ENCODE measurements around the gene HSD17B11. TPM values are rescaled to one million over a fixed set of nuclear protein-coding genes. Genes with fewer than 3 reads are reported as not detected.

Gene HSD17B11
- total RNA-seq, 1 donor from 2014 or later, result 10.3 TPM

GRCh38 chr4:87339440-87339839 lies 51.5 kb downstream of the HSD17B11 start:
- Mint-ChIP-seq H3K36me3 (ENCODE audit: low read depth) (peaks cover 10% of the 10 kb centered on the region), H3K9me3 (ENCODE audit: low read depth) (peaks cover 6% of the 10 kb centered on the region), H3K4me3 (ENCODE audit: unreplicated experiment) (no peak overlapping the region), H3K27me3 (ENCODE audit: low read depth) (no peaks in the 10 kb centered on the region), H3K4me1 (ENCODE audit: low read depth) (no peaks in the 10 kb centered on the region), H3K27ac (ENCODE audit: unreplicated experiment) (no peak overlapping the region)
- DNase-seq (ENCODE audit: low spot score), result no peak
- TF ChIP-seq, protein P1, sequence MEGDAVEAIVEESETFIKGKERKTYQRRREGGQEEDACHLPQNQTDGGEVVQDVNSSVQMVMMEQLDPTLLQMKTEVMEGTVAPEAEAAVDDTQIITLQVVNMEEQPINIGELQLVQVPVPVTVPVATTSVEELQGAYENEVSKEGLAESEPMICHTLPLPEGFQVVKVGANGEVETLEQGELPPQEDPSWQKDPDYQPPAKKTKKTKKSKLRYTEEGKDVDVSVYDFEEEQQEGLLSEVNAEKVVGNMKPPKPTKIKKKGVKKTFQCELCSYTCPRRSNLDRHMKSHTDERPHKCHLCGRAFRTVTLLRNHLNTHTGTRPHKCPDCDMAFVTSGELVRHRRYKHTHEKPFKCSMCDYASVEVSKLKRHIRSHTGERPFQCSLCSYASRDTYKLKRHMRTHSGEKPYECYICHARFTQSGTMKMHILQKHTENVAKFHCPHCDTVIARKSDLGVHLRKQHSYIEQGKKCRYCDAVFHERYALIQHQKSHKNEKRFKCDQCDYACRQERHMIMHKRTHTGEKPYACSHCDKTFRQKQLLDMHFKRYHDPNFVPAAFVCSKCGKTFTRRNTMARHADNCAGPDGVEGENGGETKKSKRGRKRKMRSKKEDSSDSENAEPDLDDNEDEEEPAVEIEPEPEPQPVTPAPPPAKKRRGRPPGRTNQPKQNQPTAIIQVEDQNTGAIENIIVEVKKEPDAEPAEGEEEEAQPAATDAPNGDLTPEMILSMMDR (IDR thresholded peaks at IDR 0.05), result no peak

DNA sequence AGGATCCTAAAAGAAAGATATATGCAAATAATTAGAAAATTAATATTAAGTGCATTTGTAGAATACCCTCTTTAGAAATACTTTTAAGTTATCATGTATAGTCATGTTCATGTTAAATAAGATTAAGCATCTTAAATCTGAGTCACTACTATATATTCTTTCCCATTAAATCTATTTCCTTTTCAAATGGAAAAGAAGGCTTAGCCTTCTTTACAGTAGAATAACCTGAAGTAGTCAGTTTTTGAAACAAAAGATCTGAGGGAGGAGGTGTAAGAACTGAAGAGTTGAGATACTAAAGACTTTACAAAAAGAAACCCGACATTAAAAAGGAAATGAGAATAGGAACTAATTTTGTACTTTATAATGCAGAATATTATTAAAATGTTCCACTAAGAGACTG lies 53.6 kb downstream of the HSD17B11 start:
- TF ChIP-seq, protein P1 (IDR thresholded peaks at IDR 0.05), result no peak
- peaks cover 20% of the 10 kb centered on the region for H3K9me3 Mint-ChIP-seq (ENCODE audit: low read depth)
- H3K4me1 Mint-ChIP-seq (ENCODE audit: low read depth), result no peaks in the 10 kb centered on the region
- H3K27me3 Mint-ChIP-seq (ENCODE audit: low read depth), result no peaks in the 10 kb centered on the region
- DNase-seq (ENCODE audit: low spot score), result no peak
- H3K4me3 Mint-ChIP-seq (ENCODE audit: unreplicated experiment), result no peak overlapping the region
- no peak overlapping the region for H3K27ac Mint-ChIP-seq (ENCODE audit: unreplicated experiment)
- H3K36me3 Mint-ChIP-seq (ENCODE audit: low read depth), result peaks cover 21% of the 10 kb centered on the region

DNA sequence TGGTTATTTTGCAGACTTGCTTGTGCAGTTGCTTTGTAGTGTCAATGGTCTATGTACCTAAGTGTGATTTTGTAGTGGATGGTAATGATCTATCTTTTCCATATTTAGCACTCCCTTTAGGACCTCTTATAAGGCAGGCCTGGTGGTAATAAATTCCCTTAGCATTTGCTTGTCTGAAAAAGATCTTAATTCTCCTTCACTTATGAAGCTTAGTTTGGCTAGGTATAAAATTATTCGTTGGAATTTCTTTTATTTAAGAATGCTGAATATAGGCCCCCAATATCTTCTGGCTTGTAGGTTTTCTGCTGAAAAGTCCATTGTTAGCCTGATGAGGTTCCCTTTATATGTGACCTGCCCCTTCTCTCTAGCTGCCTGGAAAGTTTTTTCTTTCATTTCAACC lies 57.7 kb downstream of the HSD17B11 start:
- H3K4me1 Mint-ChIP-seq (ENCODE audit: low read depth), result no peaks in the 10 kb centered on the region
- TF ChIP-seq, protein P1 (IDR thresholded peaks at IDR 0.05), result no peak
- no peak overlapping the region for H3K27ac Mint-ChIP-seq (ENCODE audit: unreplicated experiment)
- no peak overlapping the region for H3K4me3 Mint-ChIP-seq (ENCODE audit: unreplicated experiment)
- peaks cover 22% of the 10 kb centered on the region for H3K36me3 Mint-ChIP-seq (ENCODE audit: low read depth)
- H3K27me3 Mint-ChIP-seq (ENCODE audit: low read depth), result no peaks in the 10 kb centered on the region
- H3K9me3 Mint-ChIP-seq (ENCODE audit: low read depth), result peaks cover 26% of the 10 kb centered on the region
- no peak for DNase-seq (ENCODE audit: low spot score)

- Mint-ChIP-seq H3K9me3 (ENCODE audit: low read depth) (peaks cover 26% of the 10 kb centered on the region), H3K4me3 (ENCODE audit: unreplicated experiment) (no peak overlapping the region), H3K27me3 (ENCODE audit: low read depth) (no peaks in the 10 kb centered on the region), H3K36me3 (ENCODE audit: low read depth) (peaks cover 20% of the 10 kb centered on the region), H3K4me1 (ENCODE audit: low read depth) (no peaks in the 10 kb centered on the region), H3K27ac (ENCODE audit: unreplicated experiment) (no peak overlapping the region)
- TF ChIP-seq, protein P1 (IDR thresholded peaks at IDR 0.05), result no peak
- DNase-seq (ENCODE audit: low spot score), result no peak
These were observed 60.2 kb downstream of the HSD17B11 start for GRCh38 chr4:87330761-87331160.

GRCh38 chr4:87327136-87327535 lies 63.9 kb downstream of the HSD17B11 start:
- no peak overlapping the region for H3K27ac Mint-ChIP-seq (ENCODE audit: unreplicated experiment)
- H3K36me3 Mint-ChIP-seq (ENCODE audit: low read depth), result peaks cover 1% of the 10 kb centered on the region

More at GRCh38 chr4:87327136-87327535, 63.9 kb downstream of the HSD17B11 start:
- TF ChIP-seq, protein P1 (IDR thresholded peaks at IDR 0.05), result no peak
- no peak overlapping the region for H3K4me3 Mint-ChIP-seq (ENCODE audit: unreplicated experiment)
- no peaks in the 10 kb centered on the region for H3K27me3 Mint-ChIP-seq (ENCODE audit: low read depth)
- H3K4me1 Mint-ChIP-seq (ENCODE audit: low read depth), result no peaks in the 10 kb centered on the region
- peaks cover 4% of the 10 kb centered on the region for H3K9me3 Mint-ChIP-seq (ENCODE audit: low read depth)
- no peak for DNase-seq (ENCODE audit: low spot score)

Measured in chondrocyte (in vitro differentiated cells).